GM12875 (cell line): Measurements from ENCODE around the gene NXPH4.

Source experiments
- H3K4me3 ChIP-seq: one replicate; pipeline ENCODE4 v1.5.1; 2011; ENCODE audit warnings: low read depth, low read length, control low read depth
- CTCF ChIP-seq: IDR thresholded peaks from 2 replicates; pipeline ENCODE4 v1.5.1; 2011; ENCODE audit warnings: low read depth, mild to moderate bottlenecking, control low read depth, inconsistent platforms, low read length, moderate library complexity, borderline replicate concordance; ENCODE audit not compliant: insufficient read depth

NXPH4 gene

DNA sequence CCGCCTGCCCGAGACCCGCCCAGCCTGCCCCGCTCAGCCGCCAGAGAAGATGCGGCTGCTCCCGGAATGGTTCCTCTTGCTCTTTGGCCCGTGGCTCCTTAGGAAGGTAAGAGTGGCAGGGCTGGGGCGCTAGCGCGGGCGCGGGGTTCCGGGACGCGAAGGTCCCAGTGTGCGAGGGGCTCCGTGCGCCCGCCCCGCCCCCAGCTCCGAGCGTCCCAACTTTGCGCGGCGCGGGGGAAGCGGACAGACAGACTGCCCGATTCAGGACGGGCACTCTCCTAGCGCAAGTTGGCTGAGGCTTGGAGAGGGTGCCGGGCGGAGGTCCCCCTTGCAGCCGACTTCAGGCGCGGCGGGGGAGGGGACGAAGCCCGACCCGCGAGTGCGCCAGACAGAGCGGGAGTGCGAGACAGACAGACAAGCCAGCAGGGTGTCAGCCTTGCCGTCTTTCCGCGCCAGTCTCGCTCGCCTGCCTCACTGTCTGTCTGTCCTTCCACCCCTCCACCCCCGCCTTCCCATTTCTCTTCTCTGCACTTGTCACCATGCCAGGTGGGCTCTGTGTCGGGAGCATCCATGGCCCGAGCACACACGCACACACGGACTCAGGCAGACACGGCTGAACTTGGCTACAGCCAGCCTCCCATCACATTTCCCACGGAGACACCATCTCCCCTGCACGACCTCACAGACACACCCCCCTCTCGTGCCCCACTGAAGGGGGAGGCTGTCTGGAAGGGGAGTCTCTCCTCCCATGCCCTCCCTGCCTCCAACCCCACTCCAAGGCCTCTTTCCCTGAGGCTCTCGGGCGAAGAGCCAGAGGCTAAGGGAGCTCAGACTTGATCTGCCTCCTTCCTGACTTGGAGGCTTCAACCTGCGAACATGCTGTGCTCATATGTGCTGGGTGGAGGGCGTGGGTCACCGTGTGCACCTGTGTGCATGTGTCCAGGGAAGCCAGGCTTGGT, 606 bp downstream of the NXPH4 start:
- TF ChIP-seq CTCF: no peak

GRCh38 chr12:57218030-57218853, 1.6 kb downstream of the NXPH4 start:
- no peak overlapping the region for H3K4me3 ChIP-seq
- no peak for TF ChIP-seq CTCF

More for the DNA sequence above, 606 bp downstream of the NXPH4 start:
- H3K4me3 ChIP-seq: peak overlapping the region; percentile 18

DNA sequence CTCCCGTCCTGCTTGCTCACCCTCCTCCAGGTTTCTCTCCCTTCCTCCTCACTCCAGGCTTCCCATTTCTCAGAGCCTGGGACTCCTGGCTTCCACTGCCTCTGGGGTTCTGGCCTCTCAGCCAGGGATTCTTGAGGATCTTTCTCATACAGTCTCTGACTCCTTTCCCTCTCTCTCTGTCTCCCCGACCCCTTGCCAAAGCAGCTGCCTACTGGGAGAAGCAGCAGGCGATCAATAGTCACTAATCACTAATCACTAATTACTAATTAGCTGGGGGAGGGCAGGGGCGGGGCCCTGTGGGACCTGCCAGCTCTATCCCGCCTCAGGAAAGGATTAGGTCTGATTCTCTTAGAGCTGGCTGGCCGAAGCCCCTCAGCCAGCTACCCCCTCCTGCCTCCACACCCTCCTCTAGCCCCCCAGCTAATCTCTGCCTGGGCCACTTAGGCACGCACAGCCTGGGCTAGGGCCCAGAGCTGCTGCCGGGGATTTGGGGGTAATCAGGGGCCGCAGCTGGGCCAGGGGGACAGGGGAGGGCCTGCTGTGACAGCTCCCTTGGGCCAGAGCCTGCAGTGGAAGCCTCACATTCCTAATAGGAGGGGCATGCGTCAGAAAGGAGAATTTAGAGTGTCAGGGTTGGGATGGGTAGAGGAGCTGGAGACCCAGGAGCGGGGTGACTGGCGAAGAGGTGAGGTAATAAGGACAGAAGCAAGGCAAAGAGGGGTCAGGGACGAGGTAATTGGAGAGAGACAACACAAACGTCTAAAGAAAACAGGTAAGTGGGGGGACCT, 2.8 kb downstream of the NXPH4 start:
- no peak overlapping the region for H3K4me3 ChIP-seq
- no peak for TF ChIP-seq CTCF

DNA sequence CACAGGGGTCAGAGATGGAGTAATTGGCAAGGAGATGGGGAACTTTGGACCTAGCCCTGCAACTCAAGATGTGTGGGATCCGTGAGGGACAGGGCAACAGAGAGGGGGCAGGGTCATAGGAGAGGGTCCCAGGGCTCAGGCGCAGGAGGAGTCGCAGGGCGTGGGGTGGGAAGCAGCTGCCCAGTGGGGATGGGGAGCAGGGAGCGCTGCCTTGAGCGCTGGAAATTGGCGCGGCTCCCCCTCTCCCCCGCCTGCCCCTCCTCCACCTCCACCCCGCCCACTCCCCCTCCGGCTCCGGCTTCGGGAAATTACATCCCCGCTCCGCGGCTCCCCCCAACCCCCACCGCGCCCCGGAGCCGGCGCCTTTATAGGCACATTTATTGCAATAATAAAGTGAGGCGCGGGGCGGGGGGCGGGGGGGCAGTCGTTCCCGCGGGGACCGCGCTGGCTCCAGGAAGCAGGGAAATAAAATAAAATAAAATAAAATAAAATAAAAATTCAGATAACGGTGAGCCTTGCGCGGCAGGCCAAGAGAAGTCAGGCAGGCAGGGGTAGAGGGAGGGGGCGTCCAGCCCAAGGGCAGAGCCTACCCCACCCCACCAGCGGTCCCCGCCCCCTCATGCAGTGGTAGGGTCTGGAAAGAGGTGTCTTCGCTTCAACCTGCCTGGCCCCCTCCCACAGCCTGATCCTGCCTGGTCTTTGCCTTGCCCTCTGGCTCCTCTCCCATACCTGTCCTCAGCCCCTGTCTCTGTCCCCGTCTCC, 3.6 kb downstream of the NXPH4 start:
- no peak overlapping the region for H3K4me3 ChIP-seq

DNA sequence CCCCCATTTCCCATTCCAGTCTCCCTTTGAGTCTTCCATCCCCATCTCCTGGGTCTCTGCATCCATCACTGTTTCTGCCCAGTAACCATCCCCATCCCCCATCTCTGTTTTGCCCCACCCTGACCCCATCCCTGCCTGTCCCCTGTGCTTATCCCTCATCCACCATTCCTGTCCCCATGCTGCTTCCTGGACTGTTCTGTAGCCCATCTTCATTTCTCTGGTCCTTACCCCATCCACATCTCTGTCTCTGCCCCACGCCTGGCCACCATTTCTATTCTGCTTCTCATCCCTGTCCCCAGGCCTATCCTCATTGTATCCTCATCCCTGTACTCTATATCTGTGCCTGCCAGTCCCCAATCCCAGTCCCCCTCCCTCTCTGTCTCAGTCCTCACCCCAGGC, 4.2 kb downstream of the NXPH4 start:
- TF ChIP-seq CTCF: no peak
- no peak overlapping the region for H3K4me3 ChIP-seq

More for the DNA sequence above, 3.6 kb downstream of the NXPH4 start:
- no peak for TF ChIP-seq CTCF
